Right lobe of liver (tissue), 6 donors: ENCODE data around the gene STOX1. TPM values are rescaled to one million over a fixed set of nuclear protein-coding genes. Genes with fewer than 3 reads are reported as not detected.
"Not testable (repeated sequence)": the region's sequence is repeated elsewhere in the genome, so short reads cannot be mapped to it uniquely, and the experiment has no call there.

Experiments
- ATAC-seq, 4 donors: fragments of 200-7000 bp; cut with Tn5 transposase; one replicate each; pipeline ENCODE4 v1.9.1; 2020; ENCODE audit warnings: mild to moderate bottlenecking in 4 of 4, moderate library complexity in 4 of 4
- DNase-seq, 3 donors: peaks; one replicate each; pipeline ENCODE4 v3.0.0-alpha.2; 2020
- H3K27ac ChIP-seq, 3 donors: fragments of 200-600 bp; one replicate each; pipeline ENCODE4 v1.8.0; 2022
- H3K27me3 ChIP-seq, 2 donors: fragments of 200-600 bp; one replicate each; pipeline ENCODE4 v1.8.0; 2022
- H3K36me3 ChIP-seq, 4 donors: fragments of 200-600 bp; sonication (generic) in 1 of 4; one replicate each; pipeline versions ENCODE4 v1.5.1 to v1.8.0; 2017 to 2022; ENCODE audit warnings: control low read depth in 1 of 4
- H3K4me1 ChIP-seq, 4 donors: fragments of 200-600 bp; sonication (generic) in 1 of 4; one replicate each; pipeline versions ENCODE4 v1.5.1 to v1.8.0; 2017 to 2022; ENCODE audit warnings: control low read depth in 1 of 4
- H3K4me3 ChIP-seq, 3 donors: fragments of 200-600 bp; one replicate each; pipeline ENCODE4 v1.8.0; 2022
- H3K9me3 ChIP-seq, 4 donors: fragments of 200-600 bp; sonication (generic) in 1 of 4; one replicate each; pipeline versions ENCODE4 v1.5.1 to v1.8.0; 2017 to 2022; ENCODE audit warnings: control low read depth in 1 of 4
- POLR2A ChIP-seq: fragments of 450-650 bp; IDR thresholded peaks from one replicate; pipeline ENCODE4 v1.6.1; 2017; ENCODE audit warnings: antibody characterized with exemption, mild to moderate bottlenecking
- WGBS: methylation state at CpG from one replicate; pipeline ENCODE4 v1.1.6; 2018; ENCODE audit warnings: low coverage, low lambda C conversion rate; ENCODE audit not compliant: insufficient coverage; ENCODE audit errors: missing lambda C conversion rate; 5-methylcytosine and 5-hydroxymethylcytosine counted together
- intact Hi-C, 2 donors: fragments of 100-400 bp; cut with DNase I; formaldehyde crosslinking; loops; one replicate each; pipeline versions ENCODE4 v1.11.2 to v1.14.1; 2022
- small RNA-seq, 2 experiments: library from RNA; depleted of rRNA; stranded (forward); fragments of <200 nt; gene quantifications; one replicate each; pipeline ENCODE3, GENCODE V24; 2016
- total RNA-seq, 6 experiments: library from RNA; depleted of rRNA in 2 of 6; stranded (reverse); fragments of >200 nt in 2 of 6; fragmentation: NEBNext Ultra II Directional in 3 of 6; extraction: Animal tissue kit (Norgen Biotek cat#: 25700) in 3 of 6; gene quantifications; one replicate each; pipeline versions ENCODE4 v1.1.0 to v1.2.4, GENCODE V29; 2016 to 2023
- TF ChIP-seq, protein P1 (sequence below), 4 donors: fragments of 200-600 bp in 3 of 4; fragments of 450-650 bp in 1 of 4; IDR thresholded peaks; one replicate each; pipeline versions ENCODE4 v1.5.1 to v1.8.0; 2016 to 2022; ENCODE audit warnings: antibody characterized with exemption in 4 of 4, mild to moderate bottlenecking in 2 of 4
- donor health status: DM: no; HTN: yes; CAD: no.
- donor health status: DM: no; HTN: no; CAD: no.
- donor health status: DM: no; HTN: no; CAD: no.
- donor health status: DM: no; HTN: yes; CAD: no.
- donor health status: DM: no; HTN: yes; CAD: no.

Gene STOX1
- total RNA-seq, 6 experiments from 2014 or later: 0.12 to 0.81 (median 0.20) TPM; not detected in 1

DNA sequence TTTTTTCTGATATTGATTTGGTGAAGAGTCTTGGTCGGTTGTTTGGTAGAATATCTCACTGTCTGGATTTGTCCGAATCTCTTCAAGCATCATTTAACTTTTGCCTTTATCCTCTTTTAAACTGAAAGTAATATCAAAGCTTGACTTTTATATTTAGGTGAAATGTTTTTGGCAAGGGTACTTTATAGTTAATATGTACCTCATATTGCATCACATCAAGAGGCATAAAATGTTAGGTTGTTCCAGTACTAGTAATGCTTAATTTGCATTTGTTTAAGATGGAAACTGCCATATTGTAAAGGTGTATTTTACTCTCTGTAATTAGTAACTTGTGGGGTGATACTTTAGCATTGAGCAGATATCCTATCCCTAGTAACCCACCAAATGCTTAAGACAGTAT lies 111.6 kb downstream of the STOX1 start:
- no peak for TF ChIP-seq POLR2A
- TF ChIP-seq, protein P1, sequence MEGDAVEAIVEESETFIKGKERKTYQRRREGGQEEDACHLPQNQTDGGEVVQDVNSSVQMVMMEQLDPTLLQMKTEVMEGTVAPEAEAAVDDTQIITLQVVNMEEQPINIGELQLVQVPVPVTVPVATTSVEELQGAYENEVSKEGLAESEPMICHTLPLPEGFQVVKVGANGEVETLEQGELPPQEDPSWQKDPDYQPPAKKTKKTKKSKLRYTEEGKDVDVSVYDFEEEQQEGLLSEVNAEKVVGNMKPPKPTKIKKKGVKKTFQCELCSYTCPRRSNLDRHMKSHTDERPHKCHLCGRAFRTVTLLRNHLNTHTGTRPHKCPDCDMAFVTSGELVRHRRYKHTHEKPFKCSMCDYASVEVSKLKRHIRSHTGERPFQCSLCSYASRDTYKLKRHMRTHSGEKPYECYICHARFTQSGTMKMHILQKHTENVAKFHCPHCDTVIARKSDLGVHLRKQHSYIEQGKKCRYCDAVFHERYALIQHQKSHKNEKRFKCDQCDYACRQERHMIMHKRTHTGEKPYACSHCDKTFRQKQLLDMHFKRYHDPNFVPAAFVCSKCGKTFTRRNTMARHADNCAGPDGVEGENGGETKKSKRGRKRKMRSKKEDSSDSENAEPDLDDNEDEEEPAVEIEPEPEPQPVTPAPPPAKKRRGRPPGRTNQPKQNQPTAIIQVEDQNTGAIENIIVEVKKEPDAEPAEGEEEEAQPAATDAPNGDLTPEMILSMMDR (IDR thresholded peaks at IDR 0.05): no peak
- ATAC-seq: peak; percentile 74 to 86 (median 84)
- Histone ChIP-seq H3K9me3 (no peaks in the 10 kb centered on the region), H3K4me1 (peaks cover 0 to 16% (median 2%) of the 10 kb centered on the region in 4 donors), H3K27me3 (no peaks in the 10 kb centered on the region), H3K4me3 (no peak overlapping the region), H3K36me3 (peaks cover 0 to 38% (median 6%) of the 10 kb centered on the region in 4 donors), H3K27ac (peak overlapping the region in 1 of 3 donors; percentile 33)
- intact Hi-C loops: no loop called here
- WGBS: 33% methylated on average over 2 of the region's 2 CpGs
- DNase-seq: no peak

DNA sequence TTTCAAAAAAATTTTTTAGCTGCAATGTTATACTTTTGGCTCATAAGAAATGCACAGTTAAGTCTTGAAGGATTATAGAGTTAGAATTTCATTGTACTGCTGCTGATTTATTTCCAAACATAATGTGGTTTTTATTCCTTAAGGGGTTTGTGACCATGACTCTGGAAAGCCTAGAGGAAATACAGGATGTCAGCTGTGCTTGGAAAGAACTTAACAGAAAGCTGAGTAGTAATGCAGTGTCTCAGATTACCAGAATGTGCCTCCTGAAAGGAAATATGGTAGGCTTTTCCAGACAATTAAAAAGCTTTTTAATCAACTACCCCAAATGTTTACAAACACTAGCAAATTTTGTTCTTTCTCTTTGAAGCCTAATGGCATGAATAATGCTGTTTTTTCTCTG lies 113.6 kb downstream of the STOX1 start:
- DNase-seq, H3K4me3 ChIP-seq, intact Hi-C loops, H3K27ac ChIP-seq, H3K9me3 ChIP-seq, H3K27me3 ChIP-seq, ATAC-seq: not testable (repeated sequence)
- Histone ChIP-seq H3K4me1 (peaks cover 0 to 16% (median 2%) of the 10 kb centered on the region in 4 donors), H3K36me3 (peaks cover 0 to 50% (median 8%) of the 10 kb centered on the region in 4 donors)

Small RNA genes lying within 50 kb of the gene (small RNA-seq; reads per million reads assigned to genes)
- gene RNU6-571P (0 reads per million in 2 experiments), gene RNU6-697P (0 reads per million in 2 experiments)

Other genes starting within 250 kb of the STOX1 start
- gene CCAR1, start 106.3 kb upstream of the STOX1 start, total RNA-seq: 10 to 100 TPM; 16.9 to 30.6 (median 22.4) TPM
- gene DDX50, start 73.8 kb downstream of the STOX1 start, total RNA-seq: 10 to 100 TPM in 4 of 6 experiments, 1 to 10 TPM in 2; 7.4 to 12.4 (median 11.2) TPM
- 10 to 100 TPM; 12.7 to 43.1 (median 29.1) TPM for gene DDX21, start 128.6 kb downstream of the STOX1 start, total RNA-seq
- 10 to 100 TPM in 2 of 6 experiments, 1 to 10 TPM in 4; 6.6 to 11.8 (median 9.0) TPM for gene KIFBP, start 161.3 kb downstream of the STOX1 start, total RNA-seq